GM12878 (cell line): ENCODE results near the gene RABL6. TPM values are rescaled to one million over a fixed set of nuclear protein-coding genes. Genes with fewer than 3 reads are reported as not detected.

ENCODE experiments used
- ATAC-seq: fragments of 200-7000 bp; cut with Tn5 transposase; 3 replicates; pipeline ENCODE4 v1.9.1; 2020; ENCODE audit warnings: mild to moderate bottlenecking, moderate library complexity
- BruUV-seq: library from RNA; stranded (reverse); fragments of 400-500 nt; replicated peaks from 2 replicates; lab custom pipeline; 2021; lab: Mats Ljungman, UMichigan
- CTCF ChIA-PET: fragments of 300-600 bp; sonication (Branson Sonifier 250); formaldehyde crosslinking; extraction: SDS; loops from one replicate; lab custom pipeline; 2021; ENCODE audit warnings: inconsistent platforms; lab: Yijun Ruan, JAX
- POLR2A ChIA-PET: fragments of 350-600 bp; formaldehyde crosslinking; extraction: SDS; loops from one replicate; lab custom pipeline; 2021; ENCODE audit warnings: inconsistent platforms; lab: Charles Lee
- RAD21 ChIA-PET: fragments of 300-600 bp; sonication (Branson Sonifier 250); formaldehyde crosslinking; loops from one replicate; lab custom pipeline; 2023; ENCODE audit warnings: antibody characterized with exemption; ENCODE audit not compliant: unreplicated experiment; lab: Charles Lee
- SMC1A ChIA-PET: fragments of 300-600 bp; sonication (Branson Sonifier 250); formaldehyde crosslinking; loops from one replicate; lab custom pipeline; 2023; ENCODE audit not compliant: unreplicated experiment, uncharacterized antibody; lab: Charles Lee
- DNase-seq: peaks from one replicate; pipeline ENCODE4 v3.0.0-alpha.2; 2011; ENCODE audit warnings: low read depth, low spot score
- FAIRE-seq: peaks from 3 replicates; lab custom pipeline; 2011; peaks lifted over from hg19 to GRCh38; lab: Jason Lieb, UNC
- H2AFZ ChIP-seq: 2 replicates; pipeline ENCODE4 v1.6.0; 2011; ENCODE audit warnings: low read depth, low read length, control low read depth; ENCODE audit not compliant: control insufficient read depth
- H3K27ac ChIP-seq: 2 replicates; pipeline ENCODE4 v1.5.1; 2011; ENCODE audit warnings: control low read depth; ENCODE audit not compliant: control insufficient read depth, insufficient read depth
- H3K27me3 ChIP-seq, 2 experiments: replicated peaks in 1 of 2; 2 replicates each; pipeline versions ENCODE4 v1.6.0 to v1.6.1; 2011; ENCODE audit warnings: low read length in 1 of 2; ENCODE audit not compliant: control insufficient read depth in 2 of 2, insufficient read depth in 2 of 2
- H3K36me3 ChIP-seq, 2 experiments: 2 replicates each; pipeline ENCODE4 v1.5.1; 2011; ENCODE audit warnings: low read length in 1 of 2; ENCODE audit not compliant: control insufficient read depth in 2 of 2, insufficient read depth in 2 of 2
- H3K4me1 ChIP-seq: 2 replicates; pipeline ENCODE4 v1.6.1; 2011; ENCODE audit warnings: mild to moderate bottlenecking, low read length, moderate library complexity, mixed read lengths; ENCODE audit not compliant: control insufficient read depth, insufficient read depth
- H3K4me2 ChIP-seq: 2 replicates; pipeline ENCODE4 v1.6.0; 2011; ENCODE audit warnings: control low read depth; ENCODE audit not compliant: control insufficient read depth, insufficient read depth
- H3K4me3 ChIP-seq: fragments of 200-600 bp; sonication (generic); 2 replicates; pipeline ENCODE4 v1.5.1; 2016
- H3K79me2 ChIP-seq: 2 replicates; pipeline ENCODE4 v1.6.0; 2011; ENCODE audit warnings: low read length; ENCODE audit not compliant: control insufficient read depth, insufficient read depth
- H3K9ac ChIP-seq: 2 replicates; pipeline ENCODE4 v1.8.0; 2011; ENCODE audit warnings: low read length, control low read depth, mixed read lengths; ENCODE audit not compliant: control insufficient read depth, insufficient read depth
- H3K9me3 ChIP-seq: replicated peaks from 3 replicates; pipeline ENCODE4 v1.5.1; 2011; ENCODE audit warnings: mild to moderate bottlenecking, low read length; ENCODE audit not compliant: control insufficient read depth, insufficient read depth
- H4K20me1 ChIP-seq: 2 replicates; pipeline ENCODE4 v1.6.0; 2011; ENCODE audit not compliant: control insufficient read depth, insufficient read depth
- POLR2A ChIP-seq: IDR thresholded peaks from 2 replicates; pipeline ENCODE4 v1.6.1; 2011; ENCODE audit warnings: low read depth, mild to moderate bottlenecking, low read length
- RBBP5 ChIP-seq: fragments of 200-600 bp; sonication (generic); conservative IDR thresholded peaks from 2 replicates; pipeline ENCODE4 v1.6.1; 2016
- ZNF592 ChIP-seq: fragments of 450-650 bp; IDR thresholded peaks from 2 replicates; pipeline ENCODE4 v1.6.1; 2017; ENCODE audit warnings: mild to moderate bottlenecking, moderate library complexity
- WGBS: methylation state at CpG from one replicate; pipeline ENCODE4 v1.1.6; 2016; ENCODE audit warnings: low lambda C conversion rate; ENCODE audit not compliant: insufficient replicate concordance, insufficient coverage; ENCODE audit errors: missing lambda C conversion rate; 5-methylcytosine and 5-hydroxymethylcytosine counted together
- in situ Hi-C: fragments of 300-500 bp; cut with MboI; formaldehyde crosslinking; loops from 9 replicates; pipeline ENCODE4 v1.14.3; 2018; ENCODE audit warnings: mixed read lengths
- intact Hi-C: fragments of 100-400 bp; cut with micrococcal nuclease; formaldehyde crosslinking; loops from one replicate; pipeline ENCODE4 v1.14.2; 2022; ENCODE audit not compliant: unreplicated experiment
- polyA plus RNA-seq, 11 experiments: library from polyadenylated mRNA; depleted of rRNA in 4 of 11; unstranded in 6 of 11; stranded (reverse) in 5 of 11; fragments of >200 nt; fragmentation: Nextera tagmentation in 4 of 11; fragmentation: Illumina TruSeq in 1 of 11; extraction: Ambion mirVana in 4 of 11; extraction: Trizol in 1 of 11; gene quantifications; 1 replicate in 1 of 11; 2 replicates in 10 of 11; pipeline versions ENCODE4 v1.2.1 to v1.2.3, GENCODE V29; 2011 to 2016; ENCODE audit warnings: inconsistent platforms in 2 of 11, missing spikeins in 2 of 11, low read depth in 1 of 11
- total RNA-seq, 4 experiments: library from RNA; depleted of rRNA in 3 of 4; stranded (reverse); fragments of >200 nt in 3 of 4; fragmentation: Illumina TruSeq in 1 of 4; extraction: Trizol in 1 of 4; gene quantifications; 2 replicates each; pipeline versions ENCODE4 v1.2.1 to v1.2.3, GENCODE V29; 2013 to 2021

The RABL6 gene
- total and polyA plus RNA-seq, 10 of the 15 experiments (the other 5 are each of a cell fraction or from before 2014, with no cell fraction given): 1.4 to 134 (median 42.7) TPM

DNA sequence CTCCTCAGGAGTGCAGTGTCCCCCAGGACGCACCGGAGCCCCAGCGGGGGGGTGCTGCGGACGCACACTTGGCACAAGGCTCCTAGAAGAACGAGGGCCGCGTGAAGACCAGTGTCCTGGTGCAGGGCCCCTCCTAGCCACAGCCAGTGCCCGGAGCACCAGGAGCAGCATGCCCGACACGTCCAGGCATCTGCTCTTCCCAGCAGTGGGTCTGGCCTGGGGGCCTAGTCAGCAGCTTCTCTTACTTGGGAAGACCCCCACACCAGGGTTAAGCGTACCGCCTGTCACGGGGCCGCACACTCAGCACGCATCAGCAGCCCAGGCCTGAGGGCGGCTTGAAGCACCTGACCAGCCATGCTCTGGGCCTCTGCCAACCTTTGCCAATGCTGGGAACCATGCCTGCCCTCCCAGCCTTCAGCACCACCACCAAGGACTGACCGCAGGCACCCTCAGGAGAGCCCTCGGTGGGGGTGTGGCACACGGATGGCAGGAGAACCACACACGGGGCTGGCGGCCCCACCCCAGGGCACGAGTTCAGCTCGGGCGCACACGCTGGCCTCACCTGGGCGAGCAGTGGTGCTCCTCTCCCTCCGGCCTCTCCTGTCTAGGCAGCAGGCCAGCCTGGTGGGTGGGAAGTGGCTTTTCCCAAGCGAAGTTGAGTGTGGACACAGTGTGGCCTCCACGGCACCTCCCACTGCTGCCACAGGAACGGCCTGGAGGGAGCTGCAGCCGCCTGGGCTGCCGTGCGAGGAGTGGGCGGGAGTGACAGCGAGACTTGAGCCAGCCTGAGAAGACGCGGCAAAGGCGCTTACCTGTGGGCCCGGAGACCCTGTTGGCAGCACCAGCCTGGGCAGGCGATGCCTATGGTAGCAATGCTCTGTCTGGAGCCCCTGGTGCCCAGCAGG lies 22.5 kb downstream of the RABL6 start:
- ChIA-PET SMC1A (no interaction called here), CTCF (no interaction called here), POLR2A (no interaction called here), RAD21 (no interaction called here)
- BruUV-seq: no TSS peak
- no peak overlapping the region for H3K27ac ChIP-seq
- H4K20me1 ChIP-seq: no peaks in the 10 kb centered on the region
- 95% methylated on average over 39 of the region's 41 CpGs for WGBS
- no peak overlapping the region for H3K4me2 ChIP-seq
- H3K9ac ChIP-seq: no peak overlapping the region
- H3K79me2 ChIP-seq: no peaks in the 10 kb centered on the region
- no peak overlapping the region for H2AFZ ChIP-seq
- no peak for DNase-seq
- FAIRE-seq: no peak
- H3K27me3 ChIP-seq: no peaks in the 10 kb centered on the region
- H3K36me3 ChIP-seq: peaks cover 8 to 12% of the 10 kb centered on the region in 2 experiments
- in situ Hi-C loops (no loop called here), intact Hi-C loops (no loop called here)
- no peaks in the 10 kb centered on the region for H3K4me1 ChIP-seq
- TF ChIP-seq ZNF592: no peak
- no peak for TF ChIP-seq RBBP5
- TF ChIP-seq POLR2A: peak; percentile 38; the same call in 1 of the 2 replicates
- no peak for ATAC-seq
- no peak overlapping the region for H3K4me3 ChIP-seq
- H3K9me3 ChIP-seq: no peaks in the 10 kb centered on the region
